HG03108 (cell line): ENCODE results near the gene SPEM3.

Source experiments
- ATAC-seq: cut with Tn5 transposase; IDR thresholded peaks from one replicate; pipeline ENCODE4 v1.9.1; 2021; ENCODE audit warnings: moderate library complexity; ENCODE audit not compliant: unreplicated experiment

Gene SPEM3

DNA sequence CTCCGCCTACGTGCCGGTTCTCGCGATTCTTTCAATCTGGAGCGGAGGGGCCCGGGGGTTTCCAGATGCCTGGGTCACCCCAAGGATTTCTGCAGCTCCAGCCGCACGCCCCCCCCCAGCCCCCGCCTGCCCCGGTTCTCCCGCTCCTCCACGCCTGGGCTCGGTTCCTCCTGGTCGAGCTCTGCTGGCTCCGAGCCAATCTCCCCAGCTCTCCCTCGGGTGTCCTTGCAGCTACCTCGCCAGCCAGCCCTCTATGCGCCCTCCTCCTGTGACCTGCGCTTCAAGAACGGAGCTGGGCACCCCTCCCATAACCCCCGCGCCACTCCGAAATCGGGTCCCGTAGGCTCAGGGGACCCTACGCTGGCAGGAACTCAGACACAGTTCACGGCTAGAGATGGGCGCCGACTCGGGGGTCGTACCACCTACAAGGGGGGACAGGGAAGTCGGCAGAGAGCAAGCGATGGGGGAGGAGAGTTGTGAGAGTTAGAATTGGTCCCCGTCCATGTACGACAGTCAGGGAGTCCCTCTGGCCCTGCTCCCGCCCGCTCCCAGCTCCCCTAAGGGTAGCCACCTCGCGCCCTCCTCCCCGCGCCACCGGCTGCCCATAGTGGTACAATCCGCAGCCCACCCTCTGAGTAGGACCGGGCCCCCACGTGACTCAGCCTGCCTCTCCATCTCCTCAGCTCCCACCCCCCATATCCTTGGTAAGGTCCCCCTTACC, 11.6 kb downstream of the SPEM3 start:
- ATAC-seq = no peak

DNA sequence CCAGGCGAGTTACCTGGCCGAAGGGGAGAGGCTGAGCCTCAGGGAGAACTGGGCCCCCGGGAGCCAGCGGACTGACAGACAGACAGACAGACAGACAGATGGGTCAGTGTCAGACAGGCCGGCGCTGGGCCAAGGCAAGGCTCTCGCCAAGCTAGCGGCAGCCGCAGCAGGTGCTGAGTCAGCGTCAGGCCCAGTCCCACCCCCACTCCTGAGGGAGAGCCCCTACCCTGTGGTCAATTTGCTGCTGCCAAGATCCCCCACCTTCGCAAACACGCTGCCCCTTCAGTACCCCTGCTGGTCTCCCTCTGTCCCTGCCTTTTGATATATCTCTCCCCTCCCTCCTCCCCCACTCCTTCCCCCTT, 12.2 kb downstream of the SPEM3 start:
- no peak for ATAC-seq

DNA sequence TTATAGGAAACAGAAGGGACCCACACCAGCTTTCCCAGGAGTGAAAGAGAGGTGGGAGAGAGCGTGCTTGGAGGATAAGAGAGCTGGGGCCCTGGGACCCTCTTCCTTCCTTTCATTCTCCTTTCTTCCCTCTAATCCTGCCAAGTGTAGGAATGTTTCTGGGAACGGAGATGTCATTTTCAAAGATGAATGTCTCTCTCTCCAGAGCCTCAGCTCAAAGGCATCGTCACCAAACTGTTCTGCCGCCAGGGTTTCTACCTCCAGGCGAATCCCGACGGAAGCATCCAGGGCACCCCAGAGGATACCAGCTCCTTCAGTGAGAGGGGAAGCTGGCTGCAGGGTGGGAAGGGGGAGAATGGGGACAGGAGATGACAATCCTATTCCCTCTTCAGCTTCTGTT, 12.6 kb downstream of the SPEM3 start:
- no peak for ATAC-seq

DNA sequence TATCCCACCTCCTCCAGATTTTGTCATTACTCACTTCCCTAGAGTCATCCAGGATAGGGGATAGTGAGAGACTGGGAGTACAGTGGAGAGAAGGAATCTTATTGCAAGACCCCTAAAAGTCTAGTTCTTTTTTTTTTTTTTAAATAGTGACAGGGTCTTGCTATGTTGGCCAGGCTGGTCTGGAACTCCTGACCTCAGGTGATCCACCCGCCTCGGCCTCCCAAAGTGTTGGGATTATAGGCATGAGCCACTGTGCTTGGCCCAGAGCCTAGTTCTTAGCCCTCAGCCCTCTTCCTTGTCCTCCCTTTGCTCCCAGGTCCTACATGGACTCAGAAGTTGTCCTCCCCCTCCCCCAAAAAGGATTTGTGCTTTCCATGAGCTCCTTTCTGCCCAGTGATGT, 13.5 kb downstream of the SPEM3 start:
- ATAC-seq = no peak

DNA sequence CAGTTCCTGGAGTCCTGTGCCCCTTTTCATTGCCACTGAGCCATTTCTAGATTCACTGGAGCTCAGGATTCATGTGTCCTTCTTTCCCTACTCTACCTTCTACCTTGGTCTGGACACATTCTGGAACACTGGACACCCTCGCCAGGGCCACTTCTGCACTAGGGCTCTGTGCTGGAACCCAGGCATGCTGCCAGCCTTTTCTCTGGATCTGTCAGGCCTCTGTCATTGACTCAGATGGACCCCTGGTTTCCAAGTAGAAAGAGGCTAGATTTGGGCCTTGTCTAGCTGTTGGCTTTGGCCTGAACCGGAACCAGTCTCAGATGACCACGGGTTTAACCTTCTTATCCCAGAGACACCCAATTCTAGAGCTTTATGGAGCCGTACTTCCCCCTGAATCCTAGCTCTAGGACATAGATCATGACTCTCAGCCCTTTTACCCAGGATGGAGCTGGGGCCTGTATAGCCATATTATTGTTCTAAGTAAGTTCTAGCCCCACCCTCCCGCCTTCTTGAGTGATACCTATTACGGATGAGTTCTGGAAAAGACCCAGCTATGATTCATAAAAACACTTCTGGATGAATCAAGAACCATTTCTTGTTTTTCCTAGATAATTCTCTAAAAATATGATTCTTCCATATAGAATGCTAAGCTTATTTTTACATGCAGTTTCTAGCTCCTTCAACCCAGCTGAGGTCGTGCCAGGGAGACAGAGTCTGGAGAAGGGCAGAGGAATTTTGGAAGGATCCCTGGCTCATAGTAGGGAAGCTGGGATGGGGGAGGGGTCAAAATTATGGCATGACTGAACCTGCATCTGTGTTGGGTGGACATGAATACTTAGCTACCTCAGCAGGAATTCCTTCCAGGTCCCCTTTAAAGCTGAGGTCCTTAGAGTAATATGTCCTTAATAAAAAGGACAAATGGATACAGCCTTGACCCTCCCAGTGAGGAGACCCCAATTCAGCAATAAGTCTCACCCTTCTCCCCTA, 15.1 kb downstream of the SPEM3 start:
- ATAC-seq = no peak

DNA sequence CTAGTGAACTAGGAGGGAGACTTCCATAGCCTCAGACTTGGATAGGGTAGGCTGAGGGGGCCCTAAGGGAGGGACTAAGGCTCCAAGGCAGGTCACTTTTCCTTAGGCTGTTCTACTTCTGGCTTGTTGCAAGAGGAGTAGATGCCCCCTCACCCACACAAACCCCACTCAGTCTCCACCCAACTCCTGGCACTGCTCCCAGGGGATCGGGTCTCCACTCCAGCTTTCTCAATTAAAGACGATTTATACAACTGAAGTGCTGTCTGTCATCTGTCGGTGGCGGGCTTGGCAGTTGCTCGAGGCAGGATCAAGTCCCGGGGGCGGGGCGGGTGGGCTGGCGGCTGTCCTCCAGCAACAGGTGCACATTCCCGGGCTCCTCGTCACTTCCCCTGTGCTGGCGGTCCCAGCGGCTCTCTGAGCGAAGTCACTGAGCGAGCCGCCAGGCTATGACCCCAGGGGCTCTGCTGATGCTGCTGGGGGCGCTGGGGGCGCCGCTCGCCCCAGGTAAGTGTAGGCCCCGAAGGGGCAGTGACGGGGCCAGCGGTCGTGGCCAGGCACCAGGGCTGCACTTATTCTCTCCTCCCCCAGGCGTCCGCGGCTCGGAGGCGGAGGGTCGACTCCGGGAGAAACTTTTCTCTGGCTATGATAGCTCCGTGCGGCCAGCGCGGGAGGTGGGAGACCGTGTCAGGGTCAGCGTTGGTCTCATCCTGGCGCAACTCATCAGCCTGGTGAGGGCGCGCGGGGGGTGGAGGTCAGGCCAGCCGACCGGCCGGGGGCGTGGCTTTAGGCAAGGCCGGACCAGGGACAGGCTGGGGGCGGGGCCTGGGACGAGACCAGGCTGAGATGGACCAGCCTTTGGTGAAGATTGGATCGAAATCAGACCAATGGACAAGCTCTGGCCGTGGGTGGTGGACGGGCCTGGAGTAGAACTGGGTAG, 16.3 kb downstream of the SPEM3 start, which contains the start of gene CHRNB1:
Gene CHRNB1 (plus strand): TSS at position 380 of the 937 bp plus-strand sequence. CDS start 67 bp downstream, at position 447.
- ATAC-seq = peak; percentile 48

DNA sequence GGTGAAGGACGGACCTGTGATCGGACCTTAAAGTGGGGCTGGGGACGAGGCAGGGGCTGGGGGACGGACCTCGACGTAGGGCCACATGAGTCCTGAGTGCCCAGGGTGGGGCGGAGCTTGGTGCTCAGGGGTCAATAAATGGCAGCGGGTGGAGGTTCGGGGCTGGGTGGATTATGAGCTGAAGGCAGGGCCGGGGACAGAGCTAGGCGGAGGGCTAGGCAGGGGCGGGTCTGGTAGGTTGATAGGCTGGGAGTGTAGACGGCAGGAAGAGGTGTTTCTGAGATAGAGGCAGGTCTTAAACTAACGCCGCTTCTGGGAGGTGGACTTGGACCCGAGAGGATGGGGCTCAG, 16.9 kb downstream of the SPEM3 start:
- peak; percentile 23 for ATAC-seq

DNA sequence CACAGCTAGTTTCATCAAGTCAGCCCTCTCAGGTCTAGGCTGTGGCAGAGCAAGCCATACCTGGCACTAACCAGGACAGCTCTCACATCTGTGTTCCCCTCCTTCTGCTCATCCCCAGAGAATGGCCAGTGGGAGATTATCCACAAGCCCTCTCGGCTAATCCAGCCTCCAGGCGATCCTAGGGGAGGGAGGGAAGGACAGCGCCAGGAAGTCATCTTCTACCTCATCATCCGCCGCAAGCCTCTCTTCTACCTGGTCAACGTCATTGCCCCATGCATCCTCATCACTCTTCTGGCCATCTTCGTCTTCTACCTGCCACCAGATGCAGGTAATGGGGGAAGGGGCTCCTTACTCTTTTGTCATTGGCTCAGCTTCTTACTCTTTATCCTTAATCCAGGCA, 19.8 kb downstream of the SPEM3 start:
- ATAC-seq = no peak

DNA sequence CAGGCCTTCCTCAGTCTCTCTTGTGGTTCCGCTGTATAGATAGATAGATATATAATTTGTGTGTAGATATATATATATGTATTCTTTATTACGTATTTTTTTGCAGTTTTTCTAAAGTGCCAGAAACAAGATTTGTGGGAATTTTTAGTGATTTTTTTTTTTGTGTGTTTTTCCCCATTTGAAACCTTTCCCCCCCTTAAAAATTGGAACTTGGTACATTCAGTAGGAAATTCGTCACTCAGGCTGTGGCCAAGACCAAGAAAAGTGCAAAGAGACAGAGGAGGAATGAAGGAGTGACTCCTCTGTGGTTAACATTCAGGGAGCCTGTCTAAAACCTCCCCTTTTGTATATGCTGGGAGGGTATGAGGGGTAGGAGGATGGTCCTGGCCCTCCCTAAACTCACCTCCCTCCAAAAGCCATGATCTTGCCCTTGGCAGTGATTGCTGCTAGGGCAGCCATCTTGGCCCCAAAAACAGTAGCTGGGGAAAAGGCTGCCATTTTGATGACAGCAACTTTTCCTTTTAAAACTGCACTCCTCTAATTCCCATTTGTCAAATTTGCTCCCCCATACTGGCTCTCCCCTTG, 31.4 kb downstream of the SPEM3 start:
- ATAC-seq = no peak

DNA sequence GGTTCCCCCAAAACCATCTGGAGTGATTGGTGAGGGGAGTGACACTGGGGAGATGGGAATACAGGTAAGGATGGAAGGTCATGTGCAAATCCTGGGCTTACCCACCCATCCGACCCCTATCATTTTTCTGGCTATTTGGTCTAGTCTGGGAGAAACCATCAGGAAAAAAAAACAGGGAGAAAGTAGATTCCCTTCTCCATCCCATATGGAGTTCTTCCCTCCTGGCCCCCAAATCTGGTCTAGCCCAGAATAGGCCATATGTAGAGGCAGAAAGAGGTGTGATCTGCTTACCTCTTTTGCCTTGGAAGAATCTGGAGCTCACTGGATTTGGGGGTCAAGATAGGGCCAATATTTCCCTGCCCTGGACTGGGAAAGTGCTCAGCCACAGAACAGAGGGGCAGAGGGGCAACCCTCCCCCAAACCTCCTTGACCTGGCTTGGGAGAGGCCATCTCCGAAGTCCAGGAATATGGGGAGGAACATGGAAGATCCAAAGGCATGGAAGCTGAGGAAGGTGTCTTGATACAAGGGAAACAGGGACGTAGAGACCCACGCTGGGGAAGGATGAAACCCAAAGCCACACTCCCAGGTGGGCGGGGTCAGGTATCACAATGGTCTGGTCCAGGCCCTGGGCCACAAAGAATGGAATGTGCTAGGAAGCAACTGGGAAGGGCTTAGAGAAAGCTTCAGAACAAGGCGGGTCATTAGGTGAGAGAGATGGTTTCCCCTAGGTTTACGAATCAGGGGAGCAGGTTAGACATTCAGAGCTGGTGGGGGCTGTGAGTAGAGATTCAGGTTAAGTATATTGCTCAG, 32.4 kb downstream of the SPEM3 start:
- ATAC-seq = no peak

DNA sequence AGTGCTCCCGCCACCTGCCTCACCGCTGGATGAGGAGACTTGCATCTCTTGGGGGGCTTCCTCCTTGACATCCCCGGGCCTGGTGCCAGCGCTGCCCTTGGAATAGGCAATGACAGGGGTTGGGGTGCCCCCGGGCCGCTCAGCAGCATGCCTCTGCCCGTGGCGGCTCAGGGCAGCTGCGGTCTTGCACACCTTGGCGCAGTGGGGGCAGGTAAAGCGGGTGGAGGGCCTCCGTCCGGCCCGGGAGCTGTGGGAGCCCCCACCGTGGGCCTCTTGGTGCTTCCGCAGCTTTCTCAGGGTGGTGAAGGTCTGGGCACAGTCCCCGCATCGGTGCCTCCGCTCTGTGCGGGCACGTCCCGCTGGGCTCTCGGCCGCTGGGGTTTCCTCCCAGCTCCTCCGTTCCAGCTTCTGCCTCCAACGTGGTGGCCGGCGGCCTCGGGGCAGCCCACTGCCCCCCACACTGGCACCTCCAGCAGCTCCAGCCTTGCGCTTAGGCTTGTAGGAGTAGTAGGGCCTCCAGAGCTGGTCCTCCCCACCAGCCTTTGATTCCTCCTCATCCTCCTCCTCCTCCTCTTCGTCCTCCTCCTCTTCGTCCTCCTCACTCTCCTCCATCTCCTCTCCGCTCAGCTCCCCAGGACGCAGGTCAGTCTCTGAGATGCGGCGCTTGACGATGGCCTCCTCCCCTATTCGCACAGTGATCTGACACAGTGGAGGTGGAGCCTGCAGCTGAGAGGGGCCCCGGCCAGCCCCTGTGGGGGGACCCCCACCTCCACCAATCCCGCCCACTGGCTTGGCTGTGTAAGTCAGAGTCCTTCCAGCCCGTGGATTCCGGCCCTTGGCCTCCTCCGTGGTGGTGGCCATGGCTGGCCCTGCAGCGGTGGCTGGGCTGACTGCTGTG, 34.1 kb downstream of the SPEM3 start:
- ATAC-seq = no peak

DNA sequence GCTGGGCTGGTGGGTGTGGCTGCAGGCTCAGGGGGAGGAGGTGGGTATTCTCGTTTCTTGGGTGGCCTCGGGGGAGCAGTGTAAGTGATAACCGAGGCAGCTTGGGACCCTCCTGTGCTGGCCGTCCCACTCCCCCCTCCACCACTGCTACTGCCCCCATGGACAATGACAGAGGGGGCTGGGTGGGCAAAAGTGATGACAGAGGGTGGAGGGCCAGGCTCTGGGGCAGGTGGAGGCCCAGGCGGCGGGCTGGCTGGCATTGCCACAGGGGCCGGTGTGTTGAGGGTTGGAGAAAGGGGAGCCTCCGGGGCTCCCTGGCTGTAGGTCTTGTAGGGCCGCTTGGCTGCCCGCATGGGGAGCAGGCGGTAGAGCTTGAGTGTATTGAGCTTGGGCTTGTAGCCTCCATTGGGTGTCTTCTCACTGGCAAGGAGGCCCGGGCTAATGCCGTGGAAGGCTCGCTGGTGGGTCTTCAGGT, 34.8 kb downstream of the SPEM3 start:
- ATAC-seq = no peak

DNA sequence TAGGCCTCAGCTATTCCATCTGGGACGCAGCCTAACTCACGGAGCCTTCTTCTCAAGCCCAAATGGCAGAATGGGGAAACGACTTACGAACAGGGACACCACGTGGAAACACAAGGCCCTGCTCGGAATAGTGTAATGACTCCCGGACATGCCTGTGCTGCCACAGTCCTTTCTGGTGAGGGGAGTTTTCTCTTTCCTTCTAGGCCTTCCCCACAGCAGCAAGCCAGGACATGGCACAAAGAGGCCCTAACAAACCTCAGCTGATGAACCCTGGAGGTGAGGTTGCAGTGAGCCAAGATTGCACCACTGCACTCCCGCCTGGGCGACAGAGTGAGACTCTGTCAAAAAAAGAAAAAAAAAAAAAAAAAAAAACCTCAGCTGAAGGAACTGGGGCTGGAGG, 35.4 kb downstream of the SPEM3 start:
- ATAC-seq = no peak

DNA sequence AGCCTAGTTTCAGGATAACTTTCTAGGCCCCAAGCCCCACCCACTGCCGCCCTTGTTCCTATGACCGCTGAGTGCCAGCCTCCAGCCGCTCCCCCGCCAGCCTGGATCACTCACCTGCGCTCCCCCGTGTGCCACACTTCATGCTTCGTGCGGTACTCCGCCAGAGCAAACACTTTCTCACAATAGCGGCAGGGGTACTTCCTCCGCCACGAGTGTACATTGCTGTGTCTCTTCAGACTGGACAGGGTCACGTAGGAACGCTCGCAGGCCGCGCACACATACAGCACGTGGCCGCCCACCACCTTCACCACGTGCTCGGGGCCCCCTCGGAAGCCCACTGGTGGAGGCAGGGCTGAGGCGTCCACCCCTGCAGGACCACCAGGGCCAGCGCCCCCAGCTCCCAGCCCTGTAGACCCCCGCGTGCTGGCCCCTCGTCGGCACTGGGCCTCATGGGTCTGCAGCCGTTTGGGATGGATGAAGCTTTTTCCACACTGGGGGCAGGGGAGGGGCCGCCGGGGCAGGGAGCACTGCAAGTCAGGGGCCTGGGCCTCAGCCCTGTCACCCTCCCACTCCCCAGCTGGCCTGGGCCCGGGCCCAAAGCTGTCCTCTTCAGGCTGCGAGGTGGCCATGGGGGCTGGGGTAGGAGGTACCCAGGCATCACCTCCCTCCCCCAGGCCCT, 37.1 kb downstream of the SPEM3 start:
- ATAC-seq = no peak

DNA sequence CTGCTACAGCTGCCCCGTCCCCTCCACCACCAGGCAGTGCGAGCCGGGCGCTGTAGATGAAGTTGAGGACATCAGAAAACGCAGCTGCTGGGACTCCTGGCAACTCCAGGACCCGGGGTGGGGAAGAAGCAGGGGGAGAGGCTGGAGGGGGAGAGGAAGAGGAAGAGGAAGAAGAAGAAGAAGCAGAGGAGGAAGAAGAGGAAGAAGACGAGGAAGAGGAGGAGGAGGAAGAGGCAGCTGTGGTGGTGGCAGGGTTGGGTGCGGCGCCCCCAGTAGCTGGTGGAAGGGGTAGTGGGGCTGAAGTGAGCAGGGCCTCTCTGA, 37.6 kb downstream of the SPEM3 start:
- no peak for ATAC-seq

DNA sequence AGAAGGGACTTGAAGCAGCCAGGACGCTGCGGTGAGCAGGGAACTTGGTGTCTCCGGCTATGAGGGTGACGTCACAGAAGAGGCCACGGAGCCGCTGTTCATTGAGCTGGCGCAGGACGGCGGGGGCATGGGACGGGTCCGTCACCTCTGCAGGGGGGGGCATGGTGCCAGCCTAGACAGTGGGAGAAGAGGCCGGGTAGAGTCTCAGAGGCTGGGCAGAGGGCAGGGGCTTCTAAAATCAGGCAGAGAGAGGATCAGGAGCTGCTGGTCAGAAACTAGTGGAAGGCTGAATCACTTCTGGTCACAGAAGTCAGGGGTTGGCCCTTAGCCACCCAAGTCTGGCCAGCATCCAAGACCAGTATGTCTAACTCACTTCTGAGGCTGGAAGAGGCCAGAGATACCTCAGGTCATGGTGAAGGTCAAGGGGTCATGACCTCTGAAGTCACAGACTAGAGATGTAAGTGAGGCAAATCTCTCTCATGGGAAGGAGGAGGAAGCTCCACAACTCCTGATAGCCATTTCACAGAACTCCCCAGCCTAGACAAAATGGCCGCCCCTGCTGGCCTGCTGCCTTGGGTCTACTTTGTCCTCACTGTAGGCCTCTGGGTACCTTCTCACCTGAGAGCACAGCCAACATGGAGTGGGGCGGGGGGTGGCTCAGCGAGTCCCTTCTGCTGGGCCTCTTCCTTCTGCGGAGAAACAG, 38.1 kb downstream of the SPEM3 start:
- no peak for ATAC-seq

DNA sequence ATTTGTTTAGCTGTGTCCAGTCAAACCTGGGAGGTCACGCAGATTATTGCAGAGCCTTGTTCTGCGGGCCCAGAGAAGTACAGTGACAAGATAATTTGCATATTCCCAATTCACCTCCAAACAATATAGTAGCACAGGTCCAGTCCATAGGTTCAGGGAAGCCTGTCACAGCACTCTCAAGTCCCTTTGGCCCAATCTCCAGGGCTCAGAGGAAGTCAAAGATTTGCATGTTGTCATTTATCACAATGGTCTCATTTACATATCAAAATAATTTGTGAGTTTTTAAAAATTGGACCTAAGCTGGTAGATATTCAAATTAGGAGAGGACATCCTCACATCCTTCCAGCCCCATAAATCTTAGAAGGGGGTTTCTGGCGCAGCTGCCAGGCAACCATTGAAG, 38.8 kb downstream of the SPEM3 start:
- no peak for ATAC-seq

DNA sequence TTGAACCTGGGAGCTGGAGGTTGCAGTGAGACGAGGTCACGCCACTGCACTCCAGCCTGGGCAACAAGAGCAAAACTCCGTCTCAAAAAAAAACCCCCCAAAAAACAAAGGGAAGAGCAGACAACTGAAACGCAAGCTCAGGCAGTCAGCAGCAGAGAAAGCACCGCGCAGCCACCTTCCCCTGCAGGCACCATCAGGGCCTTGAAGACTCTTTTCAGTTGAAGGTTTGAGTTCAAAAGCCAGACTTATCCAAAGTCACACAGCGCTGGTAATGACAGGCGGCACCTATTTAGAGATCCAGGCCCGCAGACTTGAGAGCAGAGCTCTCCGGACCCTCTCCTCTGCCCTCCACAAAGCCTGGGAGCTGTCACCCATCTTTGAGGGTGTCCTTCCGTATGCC, 39.6 kb downstream of the SPEM3 start:
- no peak for ATAC-seq
